Stimulated activated CD8-positive, alpha-beta memory T cell treated with anti-CD3 and anti-CD28 coated beads, Interleukin-12 subunit alpha, Interleukin-12 subunit beta, amount 100 ng/mL, for 1 hour (primary cell): ENCODE data around the gene C3orf52.
A peak's percentile ranks its signal among the peaks of the same experiment; 100 is the strongest.

Source experiments
- DNase-seq: peaks from one replicate; pipeline ENCODE4 v3.0.0-alpha.2; 2020; ENCODE audit warnings: low read depth

C3orf52 gene

DNA sequence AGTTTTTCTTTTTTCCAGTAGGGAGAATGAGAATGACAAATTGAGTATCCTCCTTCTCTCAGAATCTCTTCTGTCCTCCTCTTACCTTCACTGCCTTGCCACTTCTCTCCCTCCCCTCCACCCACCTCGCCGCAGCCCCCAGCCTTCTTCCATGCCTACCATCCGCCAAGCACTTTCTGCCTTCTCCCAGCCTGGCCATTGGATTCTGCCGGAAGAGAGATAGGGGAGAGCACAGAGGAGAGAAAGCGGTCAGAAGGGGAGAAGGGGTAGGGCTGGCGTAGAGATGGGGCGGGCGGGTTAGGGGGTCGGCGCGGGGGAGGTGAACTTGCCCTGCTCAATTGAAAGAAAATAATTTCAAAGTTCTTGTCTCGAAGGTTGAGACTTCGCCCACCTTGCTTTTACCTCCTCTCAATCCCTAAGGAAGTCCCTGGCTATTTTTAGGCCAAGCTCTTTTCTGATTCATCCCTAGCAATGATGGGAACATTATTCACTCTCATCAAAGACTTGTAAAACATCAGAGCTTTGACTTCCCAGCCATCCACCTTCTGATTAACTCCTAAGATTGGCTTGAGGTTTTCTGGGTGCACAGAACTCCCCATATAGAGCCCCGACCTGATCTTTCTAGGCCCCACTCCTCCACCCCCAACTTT is 811 bp downstream of the C3orf52 start:
- DNase-seq, result no peak

DNA sequence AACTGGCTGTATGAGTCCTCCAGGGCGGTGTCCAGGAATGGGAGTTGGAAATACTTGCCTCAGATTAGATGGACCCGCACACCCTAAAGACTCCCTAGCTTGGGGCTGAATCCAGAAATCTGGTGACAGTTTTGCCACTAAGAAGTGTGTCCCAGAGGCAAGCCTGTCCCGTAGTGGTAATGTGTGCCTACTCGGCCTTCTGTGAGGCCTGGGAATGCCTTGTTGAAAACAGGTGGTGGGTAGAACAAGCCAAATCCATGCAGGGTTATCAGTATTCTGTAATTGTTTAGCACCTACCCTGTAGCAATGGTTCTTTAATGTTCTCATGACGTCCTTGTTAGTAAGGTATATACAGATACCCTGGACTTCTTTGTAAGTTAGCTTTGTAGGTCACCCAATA is 1.6 kb downstream of the C3orf52 start:
- DNase-seq, result no peak

DNA sequence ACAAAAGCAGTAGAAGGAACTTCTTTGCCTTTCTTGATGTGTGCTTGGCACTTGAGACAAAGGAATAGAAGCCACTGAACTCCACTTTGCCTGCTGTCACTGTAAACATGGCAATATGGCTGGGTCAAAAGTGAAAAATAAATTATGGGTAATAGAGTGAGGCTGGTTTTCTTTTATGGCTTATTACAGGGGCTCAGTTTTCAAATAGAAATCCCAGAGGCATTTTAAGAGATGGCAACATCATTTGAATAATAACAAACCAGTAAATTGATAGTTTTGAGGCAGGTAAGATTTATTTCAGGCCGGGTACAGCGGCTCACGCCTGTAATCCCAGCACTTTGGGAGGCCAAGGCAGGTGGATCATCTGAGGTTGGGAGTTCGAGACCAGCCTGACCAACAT is 2.8 kb downstream of the C3orf52 start:
- no peak for DNase-seq

DNA sequence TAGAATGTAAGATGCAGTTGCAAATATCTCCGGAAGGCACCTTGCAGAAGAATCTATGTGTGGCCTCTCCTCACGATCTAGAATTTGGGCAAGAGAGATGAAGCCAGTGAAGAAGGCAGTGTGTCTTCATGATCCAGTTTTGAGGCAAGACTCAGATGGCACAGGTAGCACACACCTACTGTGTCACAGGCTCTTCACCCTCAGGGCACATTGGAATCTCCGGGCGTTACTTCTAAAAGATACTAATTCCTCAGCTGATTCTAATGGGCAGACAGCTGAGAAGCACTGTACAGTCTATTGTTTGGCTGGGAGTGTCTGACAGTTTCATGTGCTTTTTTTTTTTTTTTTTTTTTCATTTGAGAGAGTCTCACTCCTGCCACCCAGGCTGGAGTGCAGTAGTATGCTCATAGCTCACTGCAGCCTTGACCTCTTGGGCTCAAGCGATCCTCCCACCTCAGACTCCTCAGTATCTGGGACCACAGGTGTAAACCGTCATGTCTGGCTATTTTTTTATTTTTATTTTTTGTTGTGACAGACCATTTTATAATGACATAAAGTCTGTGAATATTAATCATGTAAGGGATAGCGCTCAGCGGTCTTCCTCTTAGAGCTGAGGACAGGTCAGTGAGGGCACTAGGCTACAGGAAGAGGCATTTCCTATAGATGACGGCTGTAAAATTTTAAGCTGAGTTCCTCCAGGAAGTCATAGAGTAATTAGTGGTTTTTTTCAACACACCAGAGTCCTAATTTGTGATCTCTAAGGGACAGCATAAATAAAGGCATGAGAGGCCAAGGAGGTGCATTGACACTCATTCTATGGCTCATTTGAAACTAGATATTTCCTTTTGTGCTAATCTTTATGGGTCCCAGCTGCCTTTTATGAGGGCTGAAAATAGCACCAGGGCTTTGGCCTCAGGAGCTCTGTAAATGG is 4.0 kb downstream of the C3orf52 start:
- no peak for DNase-seq

DNA sequence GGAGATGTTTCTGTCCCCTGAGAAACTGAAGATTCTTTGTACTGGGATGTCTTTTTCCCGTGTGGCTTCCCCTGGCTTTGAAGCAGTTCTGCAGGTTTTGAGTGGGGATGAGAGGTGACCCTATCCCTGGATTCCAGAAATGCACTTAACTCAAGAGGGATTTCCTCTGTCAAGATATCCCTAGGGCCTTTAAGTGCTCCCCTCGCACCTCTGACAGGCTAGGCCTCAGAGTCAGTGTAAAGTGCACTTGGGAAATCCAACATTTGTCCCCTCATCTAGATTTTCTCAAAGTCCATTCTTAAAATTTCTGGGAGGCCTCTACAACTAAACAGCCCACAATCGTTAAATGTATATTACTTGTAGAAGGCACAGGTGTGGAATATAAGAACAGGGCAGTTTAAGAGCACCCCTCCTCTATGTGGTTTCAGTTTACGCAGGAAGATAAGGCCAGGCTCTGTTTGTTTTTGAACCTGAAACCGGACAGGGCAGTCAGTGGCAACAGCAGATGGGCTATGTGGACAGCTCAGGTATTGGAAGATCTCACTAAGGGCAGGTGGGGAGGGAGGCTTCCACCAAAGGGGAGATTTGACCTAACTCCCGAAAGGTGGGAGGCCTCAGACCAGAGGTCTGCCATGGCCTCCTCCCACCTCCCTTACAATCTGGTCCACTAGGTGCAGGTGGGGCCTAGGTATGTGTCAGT is 4.8 kb downstream of the C3orf52 start:
- no peak for DNase-seq

DNA sequence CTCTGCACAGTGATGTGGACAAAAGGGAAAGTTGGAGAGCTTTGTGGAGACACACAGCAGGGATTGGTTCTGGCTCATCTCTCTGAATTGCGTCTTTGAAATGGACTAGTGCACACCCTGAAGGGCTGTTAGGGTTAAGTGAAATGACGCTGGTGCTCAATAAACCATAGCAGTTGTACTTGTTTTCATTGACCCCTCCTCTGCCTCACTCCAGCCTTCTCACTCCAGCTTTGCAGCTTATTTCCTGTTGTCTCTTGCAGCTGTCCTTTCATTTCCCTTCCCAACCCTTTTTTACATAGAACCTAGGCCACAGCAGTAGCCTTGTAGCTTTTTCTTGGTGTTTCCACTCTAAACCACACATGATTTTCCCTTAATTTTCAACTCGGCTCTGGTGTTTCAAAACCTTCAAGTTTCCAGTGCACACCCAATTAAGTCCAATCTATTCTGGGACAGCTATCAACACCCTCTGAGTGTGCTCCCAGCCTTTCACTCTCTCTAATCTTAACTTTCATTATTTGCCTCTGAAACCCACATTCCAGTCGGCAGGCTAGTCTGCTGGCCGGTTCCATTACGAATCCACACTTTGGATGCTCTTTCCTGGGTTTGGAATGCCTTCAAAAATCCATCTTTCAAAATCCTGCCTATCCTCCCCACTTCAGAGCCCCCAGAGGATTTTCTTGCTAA is 6.4 kb downstream of the C3orf52 start:
- no peak for DNase-seq

DNA sequence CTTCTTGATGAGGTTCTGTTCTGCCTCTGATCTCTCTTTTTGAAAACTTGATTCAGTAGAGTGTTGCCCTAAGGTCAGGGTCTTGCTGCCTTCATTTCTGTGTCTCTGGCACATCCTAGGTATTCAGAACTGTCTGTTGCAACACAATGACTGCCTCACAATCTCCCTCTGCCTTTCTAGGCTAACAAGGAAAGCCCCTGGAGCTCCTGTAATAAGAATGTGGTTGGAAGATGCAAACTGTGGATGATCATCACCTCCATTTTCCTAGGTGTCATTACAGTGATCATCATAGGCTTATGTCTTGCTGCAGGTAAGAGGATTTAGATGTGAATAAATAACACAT is 7.0 kb downstream of the C3orf52 start:
- no peak for DNase-seq

DNA sequence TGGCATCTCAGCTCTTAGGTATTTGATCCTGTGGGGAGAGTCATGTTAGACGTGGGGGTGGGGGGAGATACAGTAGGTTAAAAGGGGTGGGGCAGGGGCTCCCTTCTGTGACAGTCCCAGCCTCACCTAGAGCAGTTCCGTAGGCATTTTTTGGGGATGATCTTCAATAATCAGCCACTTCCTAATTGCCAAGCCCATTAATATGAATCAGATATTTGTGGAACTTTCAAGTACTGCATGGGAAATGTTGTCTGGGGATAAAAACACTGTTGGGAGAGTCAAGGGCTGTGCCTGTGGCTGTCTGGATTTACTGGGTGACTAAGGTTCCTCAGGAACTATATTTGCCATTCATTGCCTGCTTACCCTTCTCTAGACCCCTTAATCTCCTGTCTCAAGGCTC is 9.5 kb downstream of the C3orf52 start:
- no peak for DNase-seq

DNA sequence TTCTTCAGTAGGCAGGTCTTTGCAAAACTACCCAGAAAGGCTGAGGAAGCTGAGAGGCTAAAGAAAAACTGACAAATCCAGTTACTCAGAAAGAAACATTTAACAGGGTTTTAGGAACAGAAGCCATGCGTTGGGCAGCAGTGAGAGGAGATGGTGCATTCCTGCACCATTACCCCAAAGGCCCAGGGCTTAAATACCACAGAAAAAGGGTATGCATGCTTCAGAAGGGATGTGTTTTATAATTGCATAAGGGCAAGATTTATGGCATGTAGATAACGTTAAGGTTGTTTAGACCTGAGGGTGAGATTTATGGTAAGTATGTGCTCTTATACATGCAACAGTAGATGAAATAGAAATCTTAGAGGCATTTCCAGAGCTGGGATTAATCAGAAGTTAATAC is 10.0 kb downstream of the C3orf52 start:
- no peak for DNase-seq

DNA sequence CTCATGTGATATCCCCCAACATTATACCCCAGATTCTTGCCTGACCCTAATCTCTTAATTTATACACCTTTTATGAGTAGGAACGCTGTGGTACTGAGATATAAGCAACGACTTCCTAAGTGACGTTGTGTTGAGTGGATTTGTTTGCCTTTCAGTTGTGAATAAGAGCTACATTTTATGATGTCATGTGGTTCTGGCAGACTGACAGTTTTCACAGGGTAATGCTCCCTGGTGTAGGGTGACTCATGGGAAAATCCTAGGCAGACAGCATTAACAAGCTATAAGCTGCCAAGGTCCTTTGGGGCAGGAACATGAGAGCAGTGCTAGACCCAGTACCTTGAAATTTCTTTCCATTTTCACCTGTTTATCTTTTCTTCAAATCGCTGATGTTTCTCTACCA is 11.2 kb downstream of the C3orf52 start:
- DNase-seq, result no peak

DNA sequence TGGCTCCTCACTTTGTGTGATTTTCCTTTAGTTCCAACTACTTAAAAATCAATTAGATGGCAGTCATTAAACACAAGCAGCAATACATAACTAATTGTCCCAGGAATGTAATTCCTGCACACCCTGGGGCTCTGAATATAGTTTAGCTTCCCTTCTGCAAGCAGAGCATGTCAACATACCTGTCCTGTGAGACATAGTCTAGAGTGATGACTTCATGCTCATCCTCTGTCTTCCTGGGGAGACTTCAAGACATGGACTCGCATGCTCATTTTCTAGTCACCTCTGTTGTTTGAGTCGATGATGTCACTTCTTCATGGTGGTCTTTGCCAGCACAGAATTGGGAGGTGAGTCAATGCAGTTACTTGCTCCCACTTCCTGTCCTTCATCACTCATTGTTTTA is 15.7 kb downstream of the C3orf52 start:
- no peak for DNase-seq

DNA sequence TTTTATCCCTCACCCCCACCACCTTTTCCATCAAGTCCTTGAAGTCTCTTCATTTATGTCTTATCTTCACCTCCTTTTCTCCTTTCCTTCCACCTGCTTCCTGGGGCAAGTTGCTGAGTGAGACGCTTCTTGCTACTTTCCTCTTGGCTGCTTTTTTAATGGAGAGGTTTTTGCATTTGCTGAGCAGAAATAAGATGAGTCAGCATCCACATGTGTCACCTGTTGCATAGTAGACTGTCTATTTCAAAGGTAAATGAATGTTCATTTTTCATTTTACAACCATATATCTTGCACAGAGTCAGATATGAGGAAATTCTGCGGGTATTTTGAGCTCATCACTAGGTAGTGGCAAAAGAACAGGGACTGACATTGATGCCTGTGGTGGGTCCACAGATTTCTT is 18.6 kb downstream of the C3orf52 start:
- no peak for DNase-seq

DNA sequence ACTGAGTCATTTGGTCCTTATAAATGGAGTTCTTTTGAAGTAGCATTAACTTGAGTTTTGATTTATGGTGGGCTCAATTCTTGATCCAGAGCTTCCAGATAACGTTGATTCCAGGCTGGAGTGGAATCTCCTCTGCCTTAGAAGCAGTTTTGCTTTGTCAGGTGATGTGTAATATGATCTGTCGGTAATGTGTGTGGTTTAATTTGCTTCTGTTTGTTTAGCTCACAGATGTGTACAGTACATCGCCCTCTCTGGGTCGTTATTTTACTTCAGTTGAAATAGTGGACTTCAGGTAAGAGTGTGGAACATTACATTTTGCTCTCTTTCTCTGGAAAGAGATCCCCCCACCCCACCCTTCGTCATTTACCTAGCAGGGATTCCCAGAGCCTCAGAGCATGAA is 23.1 kb downstream of the C3orf52 start:
- DNase-seq, result no peak

DNA sequence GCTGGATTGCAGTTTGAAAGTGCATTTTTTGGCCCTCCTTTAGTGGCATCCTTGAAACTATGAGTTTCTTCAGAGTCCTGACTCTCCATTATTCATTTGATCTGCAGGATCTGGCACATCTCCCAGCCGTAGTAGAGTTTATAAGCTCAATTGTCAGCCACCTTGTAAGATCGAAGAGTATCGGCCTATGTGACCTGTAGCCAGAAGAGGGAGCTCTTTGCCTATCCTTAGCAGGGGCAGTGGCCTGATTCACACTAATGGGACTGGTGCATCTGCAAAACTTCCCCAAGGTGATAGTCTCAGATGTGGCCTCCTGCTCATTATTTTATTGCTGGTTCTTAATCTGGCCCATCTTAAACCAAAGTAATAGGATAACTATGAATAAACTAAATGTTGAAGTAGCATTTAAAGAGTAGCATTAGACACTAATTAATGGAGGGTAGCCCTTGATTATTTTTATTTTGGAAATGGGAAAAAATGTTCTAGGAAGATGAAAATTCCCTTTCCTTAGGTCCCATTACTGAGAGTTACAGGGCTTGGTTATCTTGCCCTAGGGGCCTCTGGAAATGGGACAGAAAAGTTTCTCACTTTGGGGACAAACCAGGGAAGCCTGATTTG is 25.7 kb downstream of the C3orf52 start:
- peak; percentile 41 for DNase-seq

DNA sequence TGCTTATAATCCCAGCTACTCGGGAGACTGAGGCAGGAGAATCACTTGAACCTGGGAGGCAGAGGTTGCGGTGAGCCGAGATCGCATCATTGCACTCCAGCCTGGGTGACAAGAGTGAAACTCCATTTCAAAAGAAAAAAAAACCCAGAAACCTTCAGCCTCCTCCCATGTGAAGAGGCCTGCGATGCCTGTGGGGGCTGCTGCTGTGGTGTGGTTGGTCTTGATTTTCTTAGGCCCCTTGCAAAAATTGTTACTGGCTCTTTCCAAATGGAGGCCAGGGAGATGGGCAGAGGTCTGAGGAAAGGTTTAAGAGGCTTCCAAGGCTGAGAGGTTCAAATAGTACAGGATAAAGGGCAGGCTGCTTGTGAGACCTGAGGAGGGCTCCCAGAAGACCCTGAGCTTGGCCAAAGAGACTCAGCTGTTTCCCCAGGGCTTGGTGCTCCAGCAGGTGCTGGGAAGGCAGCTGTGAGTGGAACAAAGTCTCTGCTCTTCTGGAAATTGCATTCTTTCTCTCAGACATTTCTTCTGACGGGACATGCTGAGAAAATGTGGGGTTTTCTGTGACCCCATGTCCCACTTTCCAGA is 28.5 kb downstream of the C3orf52 start:
- no peak for DNase-seq

DNA sequence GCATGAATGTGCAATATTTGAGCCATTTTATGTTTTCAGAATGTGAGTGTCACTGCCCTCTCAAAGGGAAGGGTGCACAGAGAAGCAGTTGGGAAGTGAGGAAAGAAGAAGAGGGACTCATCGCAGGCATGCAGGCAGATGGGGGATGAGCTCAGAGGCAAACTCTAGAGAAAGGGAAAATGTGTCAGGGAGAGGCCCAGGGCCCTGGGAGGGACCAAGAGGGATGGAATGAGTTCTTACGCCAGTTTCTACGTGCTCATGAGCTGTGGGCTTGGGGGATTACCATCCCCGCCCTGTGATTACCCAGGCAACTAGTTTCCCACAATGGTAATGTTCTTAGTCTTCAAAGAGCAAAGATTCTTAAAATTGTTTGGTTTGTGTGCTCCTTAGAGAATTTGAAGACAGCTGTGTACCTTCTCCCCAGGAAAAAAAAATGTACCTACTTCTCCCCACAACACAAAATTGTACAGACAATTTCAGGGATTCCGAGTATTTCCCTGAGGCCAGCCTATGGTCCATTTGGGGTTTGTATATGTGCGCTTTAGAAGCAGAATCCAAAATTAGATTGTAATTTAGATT is 29.1 kb downstream of the C3orf52 start:
- no peak for DNase-seq

DNA sequence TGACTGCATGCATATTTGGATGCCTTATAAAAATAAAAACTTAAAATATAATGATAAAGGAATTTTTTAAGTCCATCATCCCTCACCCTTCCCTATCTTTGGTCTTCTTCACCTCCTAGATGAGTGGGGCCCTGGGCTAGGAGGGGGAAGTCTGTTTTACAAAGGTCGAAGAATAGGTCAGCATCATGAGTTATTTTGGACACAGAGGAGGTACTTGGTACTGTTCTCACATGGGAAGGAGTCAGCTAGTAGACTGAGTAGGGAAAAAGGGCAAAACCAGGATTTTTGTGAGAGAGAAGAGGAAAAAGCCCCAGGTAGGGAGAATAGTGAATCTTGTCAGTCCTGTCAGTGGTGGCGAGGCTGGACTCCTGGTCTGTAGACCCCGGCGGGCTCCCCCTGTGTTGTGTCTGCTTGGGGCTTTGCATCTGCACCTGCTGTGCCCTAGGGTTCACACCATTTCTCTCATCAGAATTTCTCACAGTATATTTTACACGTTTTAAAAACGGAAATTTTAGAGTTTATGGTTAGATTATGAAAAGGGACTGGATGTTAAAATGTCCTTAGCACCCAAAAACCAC is 29.7 kb downstream of the C3orf52 start:
- no peak for DNase-seq

DNA sequence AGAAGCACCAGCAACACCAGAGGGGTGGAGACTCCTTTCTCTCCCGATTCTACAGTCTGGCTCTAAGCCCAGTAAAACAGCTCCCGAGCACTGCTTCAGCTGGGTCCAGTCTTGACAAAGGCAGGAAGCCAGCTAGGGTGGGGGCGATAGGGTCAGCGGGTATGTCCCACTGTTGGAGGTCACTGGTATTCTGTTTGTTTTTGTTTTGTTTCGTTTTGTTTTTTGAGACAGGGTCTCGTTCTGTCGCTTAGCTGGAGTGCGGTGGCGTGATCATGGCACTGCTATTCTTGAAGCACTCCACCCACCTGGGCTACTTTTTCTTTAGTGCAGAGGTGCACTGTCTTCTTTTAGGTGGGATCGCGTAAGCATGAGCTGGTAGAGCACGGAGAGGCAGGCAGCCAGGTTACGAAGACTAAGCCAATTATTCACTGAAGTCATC is 30.6 kb downstream of the C3orf52 start:
- DNase-seq, result no peak

DNA sequence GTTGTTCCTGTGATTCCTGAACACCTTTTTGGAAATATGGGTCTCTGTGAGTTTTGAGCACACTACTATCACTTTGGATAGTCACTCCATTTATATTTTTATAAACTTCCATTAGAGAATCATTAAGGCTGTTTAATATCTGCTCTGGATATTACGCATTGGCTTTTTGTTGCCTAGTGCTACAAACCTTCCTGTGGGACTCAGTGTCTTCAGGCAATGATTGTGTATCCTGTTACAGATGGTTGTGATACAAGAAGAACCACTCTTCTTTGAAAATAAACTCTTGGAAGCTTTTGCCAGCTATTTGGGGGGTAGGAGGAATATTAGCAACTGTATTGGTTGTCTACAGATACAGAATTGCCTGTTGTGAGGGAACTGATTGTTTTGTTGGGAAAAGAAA is 31.2 kb downstream of the C3orf52 start:
- no peak for DNase-seq

DNA sequence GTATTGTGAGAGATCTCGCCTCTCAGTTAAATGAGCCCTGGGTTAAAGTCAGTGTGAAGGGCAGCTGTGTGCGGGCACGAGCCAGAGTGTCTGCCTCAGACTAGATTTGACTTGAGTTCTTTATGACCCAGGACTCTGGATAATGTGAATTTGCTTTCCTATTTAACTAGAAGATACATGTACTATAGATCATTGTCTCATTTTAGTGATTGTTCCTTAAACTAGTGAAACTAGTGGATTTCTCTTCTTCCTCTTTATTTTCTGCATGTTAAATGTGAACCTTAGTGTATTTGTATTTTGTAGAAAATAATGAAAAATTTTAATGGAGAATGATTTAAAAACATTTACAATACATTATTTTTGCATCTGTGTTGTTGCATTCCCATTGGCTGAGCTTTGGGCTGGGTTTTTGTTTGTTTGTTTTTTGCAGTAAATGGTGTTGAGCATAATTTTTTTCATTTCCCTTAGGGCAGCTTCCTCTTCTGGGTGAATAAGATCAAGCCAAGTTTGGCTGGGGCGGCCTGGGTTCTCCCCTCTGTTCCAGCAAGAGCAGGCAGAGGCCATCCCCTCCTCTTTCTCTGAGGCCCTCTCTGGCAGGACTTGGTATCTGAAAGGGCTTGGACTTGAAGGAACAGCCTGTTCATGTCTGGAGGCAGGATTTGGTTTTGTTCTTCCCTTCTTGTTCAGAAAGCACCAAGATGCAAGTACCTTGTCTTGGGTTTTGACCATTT is 31.8 kb downstream of the C3orf52 start:
- no peak for DNase-seq
